Activated CD4-positive, alpha-beta T cell treated with anti-CD3 and anti-CD28 coated beads, Interleukin-2, Interleukin-4, amounts not matched to agents 100 ng/mL and 50 ng/mL, durations not matched to agents 16 hours and 8 hours (primary cell): ENCODE results near the gene BBS7.

Source experiments
- DNase-seq: peaks from one replicate; pipeline ENCODE4 v3.0.0-alpha.2; 2020; ENCODE audit warnings: low spot score

The BBS7 gene, protein sequence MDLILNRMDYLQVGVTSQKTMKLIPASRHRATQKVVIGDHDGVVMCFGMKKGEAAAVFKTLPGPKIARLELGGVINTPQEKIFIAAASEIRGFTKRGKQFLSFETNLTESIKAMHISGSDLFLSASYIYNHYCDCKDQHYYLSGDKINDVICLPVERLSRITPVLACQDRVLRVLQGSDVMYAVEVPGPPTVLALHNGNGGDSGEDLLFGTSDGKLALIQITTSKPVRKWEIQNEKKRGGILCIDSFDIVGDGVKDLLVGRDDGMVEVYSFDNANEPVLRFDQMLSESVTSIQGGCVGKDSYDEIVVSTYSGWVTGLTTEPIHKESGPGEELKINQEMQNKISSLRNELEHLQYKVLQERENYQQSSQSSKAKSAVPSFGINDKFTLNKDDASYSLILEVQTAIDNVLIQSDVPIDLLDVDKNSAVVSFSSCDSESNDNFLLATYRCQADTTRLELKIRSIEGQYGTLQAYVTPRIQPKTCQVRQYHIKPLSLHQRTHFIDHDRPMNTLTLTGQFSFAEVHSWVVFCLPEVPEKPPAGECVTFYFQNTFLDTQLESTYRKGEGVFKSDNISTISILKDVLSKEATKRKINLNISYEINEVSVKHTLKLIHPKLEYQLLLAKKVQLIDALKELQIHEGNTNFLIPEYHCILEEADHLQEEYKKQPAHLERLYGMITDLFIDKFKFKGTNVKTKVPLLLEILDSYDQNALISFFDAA

DNA sequence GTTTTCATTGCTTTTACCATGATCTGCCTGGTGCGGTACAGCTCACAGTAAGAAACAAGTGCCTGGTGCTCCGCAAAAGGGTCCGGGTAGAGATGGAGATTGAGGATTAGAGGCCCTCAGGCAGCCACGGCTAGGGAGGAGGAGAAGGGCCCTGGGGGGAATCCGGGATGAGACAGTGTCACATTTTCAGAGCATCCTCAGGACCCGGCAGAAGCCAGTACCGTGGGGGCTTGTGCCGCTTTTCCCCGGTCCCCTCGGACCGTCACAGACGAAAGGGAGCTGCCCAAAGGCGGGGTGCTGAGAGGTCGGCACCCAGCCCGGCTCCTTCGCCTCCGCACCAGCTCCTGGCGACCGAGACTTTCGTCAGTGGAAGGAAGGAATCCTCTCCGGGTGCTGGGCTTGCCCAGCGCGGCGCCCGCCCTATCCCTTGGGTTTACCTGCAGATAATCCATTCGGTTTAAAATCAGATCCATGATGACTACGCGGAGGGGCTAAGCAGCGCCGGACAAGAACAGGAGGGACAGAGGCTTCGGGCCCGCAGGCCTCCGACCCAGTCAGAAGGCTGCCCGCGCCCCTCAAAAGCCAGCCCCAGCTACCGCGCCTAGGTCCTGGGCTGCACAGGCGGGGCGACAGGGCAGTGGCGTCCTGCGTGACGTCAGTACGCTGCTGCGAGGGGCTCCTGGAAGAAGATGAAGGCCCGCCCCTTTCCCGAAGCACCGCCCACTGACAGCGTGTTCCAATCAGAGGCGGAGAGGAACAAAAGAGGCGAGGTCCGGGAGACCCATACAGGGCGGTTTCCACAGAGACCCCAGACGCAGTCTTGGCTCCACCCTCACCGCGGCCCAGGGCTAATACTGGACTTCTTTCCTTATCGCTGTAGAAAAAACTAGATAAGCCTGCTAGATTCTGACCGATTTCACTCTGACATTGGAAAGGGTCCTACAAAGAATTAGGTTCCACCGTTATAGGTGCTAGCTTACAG, at the start of gene BBS7:
Gene BBS7, minus strand, starts transcription at position 634 of the 982 bp plus-strand sequence. Its CDS starts 161 bp downstream, at position 473.
- DNase-seq, result peak; percentile 97

DNA sequence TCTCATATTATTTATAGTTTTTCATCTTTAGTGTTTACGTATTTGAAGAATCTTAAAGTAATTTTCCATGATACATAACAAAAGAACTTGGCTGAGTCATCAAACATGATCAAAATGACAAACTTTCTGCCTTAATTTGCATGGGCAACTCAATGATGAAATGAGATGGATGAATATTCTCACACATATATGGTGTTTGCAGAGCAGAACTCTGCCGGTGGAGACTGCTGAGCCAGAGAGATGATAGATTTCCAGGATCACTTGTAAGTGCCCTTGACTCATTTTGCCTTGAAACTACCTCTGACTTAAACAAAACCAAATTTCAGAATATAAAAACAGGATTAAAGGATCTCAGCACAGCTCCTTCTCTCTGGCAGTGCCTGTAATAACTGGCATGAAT, 43.4 kb upstream of the BBS7 start:
- DNase-seq, result no peak

DNA sequence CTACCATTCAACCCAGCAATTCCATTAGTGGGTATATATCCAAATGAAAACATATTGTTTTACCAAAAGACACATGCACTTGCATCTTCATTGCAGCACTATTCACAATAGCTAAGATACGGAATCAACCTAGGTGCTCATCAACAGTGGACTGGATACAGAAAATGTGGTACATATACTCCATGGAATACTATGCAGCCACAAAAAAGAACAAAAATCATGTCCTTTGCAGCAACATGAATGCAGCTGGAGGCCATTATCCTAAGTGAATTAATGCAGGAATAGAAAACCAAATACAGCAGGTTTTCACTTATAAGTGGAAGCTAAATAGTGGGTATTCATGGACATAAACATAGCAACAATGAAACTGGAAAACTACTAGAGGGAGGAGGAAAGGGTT, 38.1 kb upstream of the BBS7 start:
- no peak for DNase-seq

DNA sequence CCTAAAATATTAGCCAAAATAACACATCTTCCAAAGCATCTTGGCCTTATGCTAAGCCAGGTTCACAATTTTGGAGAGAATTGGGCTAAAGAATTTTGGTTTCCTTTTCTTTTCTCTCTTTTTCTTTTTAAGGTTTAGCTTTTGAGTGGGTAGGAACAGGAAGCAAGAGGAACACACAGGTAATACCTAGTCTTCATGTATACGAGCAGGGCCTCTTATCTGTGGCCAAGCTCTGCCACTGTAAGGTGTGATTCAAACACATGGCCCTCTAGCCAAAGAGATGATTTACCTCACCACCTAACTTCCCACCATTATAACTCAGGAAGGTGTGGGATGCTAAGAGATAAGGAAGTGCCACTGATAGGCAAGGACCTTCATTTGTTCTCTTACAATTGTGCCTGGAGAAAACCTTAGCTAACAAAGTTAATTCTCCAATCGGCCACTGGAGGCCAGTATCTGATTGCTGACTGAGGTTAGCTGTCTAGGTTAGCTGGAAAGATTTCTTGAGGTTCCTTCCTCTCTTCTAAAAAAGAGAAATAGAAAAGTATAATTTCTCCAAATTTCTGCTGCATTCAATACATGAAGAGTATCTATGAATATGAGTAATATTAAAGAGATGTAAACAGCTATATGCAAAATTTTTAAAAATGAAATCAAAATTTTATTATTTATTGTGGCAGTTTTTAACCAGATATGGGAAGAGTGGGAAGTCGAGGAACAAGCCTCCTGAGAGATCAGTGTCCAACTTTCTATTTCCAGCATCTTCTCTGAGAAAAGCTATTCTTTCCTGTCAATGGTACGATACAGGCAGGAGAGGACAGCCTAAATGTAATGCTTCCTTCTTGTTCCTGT, 30.1 kb upstream of the BBS7 start:
- peak; percentile 63 for DNase-seq

DNA sequence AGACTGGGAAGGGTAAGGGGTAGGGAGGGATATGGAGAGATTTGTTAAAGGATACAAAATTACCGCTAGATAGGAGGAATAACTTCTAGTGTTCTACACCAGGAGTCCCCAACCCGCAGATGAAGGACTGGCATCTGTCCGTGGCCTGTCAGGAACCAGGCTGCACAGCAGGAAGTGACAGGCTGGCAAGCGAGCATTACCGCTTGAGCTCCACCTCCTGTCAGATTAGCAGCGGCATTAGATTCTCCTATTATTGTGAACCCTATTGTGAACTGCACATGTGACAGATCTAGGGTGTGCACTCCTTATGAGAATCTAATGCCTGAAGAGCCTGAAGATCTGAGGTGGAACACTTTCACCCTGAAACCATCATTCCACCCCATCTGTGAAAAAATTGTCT, 27.9 kb upstream of the BBS7 start:
- peak; percentile 17 for DNase-seq

DNA sequence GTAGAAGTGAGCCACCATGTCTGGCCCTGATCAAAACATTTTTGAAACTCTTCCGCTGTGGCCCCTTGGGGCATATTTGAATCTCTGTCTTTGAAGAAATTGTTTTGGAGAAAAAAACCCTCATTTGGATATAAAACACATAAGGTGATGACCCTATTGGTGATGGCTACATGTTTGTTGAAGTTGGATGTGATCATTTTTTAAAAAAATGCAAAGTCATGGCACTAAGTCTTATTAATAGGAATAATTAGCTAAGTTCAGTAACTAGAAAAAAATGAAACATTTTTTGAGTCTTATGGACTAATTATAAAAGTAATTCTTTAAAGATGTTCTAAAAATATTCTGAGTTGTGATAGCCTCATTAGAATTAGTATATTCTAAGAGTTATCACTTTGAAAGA, 17.9 kb upstream of the BBS7 start:
- no peak for DNase-seq

DNA sequence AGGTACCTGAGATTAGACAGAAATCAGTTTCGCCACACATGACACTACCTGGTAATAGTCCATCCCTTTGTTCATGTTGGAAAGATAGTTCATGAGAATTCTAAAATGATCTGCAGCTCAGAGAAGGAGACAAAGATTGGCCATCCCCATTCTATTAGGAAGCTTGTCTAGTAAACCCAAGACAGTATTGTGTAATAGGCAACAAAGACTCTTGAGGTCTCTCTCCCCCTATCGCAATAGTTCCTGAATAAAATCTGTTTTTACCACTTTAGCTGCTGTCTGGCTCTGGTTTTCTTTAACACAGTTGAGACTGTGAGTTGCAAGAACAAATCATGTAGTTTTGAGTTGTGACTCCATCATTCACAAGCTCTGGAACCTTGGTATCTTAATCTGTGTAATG, 14.8 kb upstream of the BBS7 start:
- DNase-seq, result no peak

DNA sequence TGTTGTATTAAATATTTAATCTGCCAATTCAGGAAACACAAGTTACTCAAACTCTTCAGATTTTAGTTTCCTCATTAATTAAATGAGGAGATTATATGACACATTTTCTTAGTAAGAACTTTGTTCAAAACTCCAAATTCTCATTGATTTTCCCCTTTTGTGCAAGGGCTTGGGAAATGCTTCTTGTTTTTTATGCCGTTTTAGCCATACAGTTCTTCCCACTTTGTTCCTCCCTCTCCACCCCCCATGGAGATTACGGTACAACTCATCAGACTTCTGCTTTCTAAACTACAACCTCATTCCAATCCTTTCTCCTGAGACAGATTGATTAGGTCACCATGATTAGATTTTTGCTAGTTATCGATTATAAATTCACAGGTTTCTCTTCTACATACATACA, 10.9 kb upstream of the BBS7 start:
- no peak for DNase-seq

DNA sequence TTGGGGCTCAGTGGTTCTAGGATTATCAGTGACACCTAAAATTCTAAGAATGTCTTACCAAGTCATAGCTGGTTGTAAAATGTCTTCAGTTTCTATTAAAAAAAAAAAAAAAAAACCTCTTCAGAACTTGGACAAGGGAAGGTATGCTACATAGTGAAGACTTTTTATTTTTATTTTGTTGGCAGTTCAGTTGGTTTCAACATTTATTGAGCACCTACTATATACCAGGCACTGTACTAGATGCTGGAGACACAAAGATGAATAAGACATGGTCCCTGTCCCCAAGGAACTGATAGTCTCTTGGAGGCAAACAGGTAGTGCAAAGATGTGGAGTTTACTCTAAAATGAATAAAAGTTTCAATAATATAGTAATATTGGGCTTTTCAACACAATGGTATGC, 8.9 kb upstream of the BBS7 start:
- DNase-seq, result no peak

DNA sequence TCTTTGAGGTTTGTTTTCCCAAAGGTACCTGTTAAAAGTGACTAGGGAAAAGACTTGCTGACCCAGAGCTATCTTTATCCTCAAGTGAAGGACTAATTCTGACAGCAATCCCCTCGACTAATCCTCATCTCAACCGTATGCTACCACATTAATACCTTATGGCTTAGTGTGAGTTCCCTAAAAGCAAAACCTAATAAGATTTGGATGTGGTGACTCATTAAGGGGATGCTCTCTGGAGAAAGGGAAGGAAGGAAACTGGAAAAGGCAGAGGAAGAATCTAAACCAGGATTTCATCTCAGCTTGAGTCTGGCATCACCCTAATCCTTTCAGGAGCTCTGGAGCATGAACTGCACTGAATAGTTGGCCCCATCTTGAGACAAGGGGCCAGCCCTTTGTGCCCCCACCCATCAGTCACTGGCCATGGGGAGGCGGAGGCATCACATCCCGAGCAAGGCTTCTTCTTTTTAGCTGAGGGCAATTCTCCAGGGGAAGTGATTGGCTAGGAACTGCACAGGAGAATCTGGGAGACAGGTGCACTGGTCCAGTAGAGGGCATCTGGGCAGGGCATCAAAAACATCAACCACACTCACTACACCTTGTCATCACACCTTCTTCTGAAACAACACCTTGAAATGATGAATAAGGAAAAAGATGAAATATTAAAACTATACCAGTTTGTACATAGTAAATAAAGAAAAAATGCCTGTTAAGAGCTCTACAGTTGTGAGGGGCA, 6.9 kb upstream of the BBS7 start:
- no peak for DNase-seq

DNA sequence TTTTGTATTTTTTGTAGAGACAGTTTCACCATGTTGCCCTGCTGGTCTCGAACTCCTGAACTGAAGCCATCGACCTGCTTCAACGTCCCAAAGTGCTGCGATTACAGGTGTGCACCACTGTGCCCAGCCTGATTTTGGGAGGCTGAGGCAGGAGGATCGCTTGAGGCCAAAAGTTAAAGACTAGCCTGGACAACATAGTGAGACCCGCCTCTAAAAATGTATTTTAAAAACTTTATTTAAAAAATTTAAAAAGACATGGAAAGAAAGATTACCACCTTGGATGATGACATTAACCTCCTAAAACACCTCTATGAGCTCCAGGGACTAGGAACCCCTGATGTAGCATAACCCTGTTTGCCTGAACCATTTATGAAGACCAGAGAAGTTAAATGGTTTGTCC, 5.8 kb upstream of the BBS7 start:
- DNase-seq, result no peak

DNA sequence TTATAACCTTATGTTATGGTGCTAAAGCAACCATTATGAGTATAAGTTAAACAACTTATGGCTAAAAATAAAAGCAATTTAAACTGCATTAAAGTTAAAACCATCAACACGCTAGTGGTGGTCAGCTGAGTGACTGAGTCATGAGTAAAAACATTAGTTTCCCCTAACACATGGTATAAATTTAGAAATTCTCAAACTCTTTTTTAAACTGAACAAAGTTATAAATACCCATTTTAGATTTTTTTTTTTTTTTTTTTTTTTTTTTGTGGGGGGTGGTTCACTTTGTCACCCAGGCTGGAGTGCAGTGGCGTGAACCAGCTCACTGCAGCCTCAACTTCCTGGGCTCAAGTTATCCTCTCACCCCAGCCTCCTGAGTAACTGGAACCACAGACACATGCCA, 5.4 kb upstream of the BBS7 start:
- no peak for DNase-seq

DNA sequence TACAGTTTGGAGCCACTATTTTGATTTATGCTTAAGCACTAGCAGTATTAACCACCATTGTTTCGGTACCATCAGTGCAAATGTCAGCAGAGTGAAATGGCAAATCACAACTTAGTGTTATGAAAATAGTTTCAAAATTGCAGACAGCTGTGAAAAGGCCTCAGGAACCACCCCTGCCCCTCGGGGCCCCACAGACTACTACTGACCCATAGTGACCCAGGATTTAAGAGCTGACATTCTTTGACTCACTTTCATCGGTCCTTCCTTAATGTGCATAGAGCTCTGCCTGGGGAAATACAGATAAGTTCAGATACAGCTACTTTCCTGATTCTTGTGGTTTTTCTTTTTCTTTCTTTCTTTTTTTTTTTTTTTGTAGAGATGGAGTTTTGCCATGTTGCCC, 3.3 kb upstream of the BBS7 start:
- no peak for DNase-seq

DNA sequence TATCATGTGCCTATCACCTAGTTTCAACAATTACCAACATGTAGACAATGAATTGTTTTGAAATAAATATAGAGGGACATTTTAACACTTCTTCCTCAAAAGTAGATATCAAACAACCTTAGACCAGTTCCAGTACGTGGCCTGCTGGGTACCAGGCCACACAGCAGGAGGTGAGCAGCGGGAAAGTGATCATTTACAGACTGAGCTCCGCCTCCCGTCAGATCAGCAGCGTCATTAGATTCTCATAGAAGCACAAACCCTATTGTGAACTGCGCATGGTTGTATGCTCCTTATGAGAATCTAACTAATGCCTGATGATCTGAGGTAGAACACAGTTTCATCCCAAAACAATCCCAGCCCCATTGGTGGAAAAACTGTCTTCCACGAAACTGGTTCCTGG, 6.5 kb downstream of the BBS7 start:
- DNase-seq, result no peak

DNA sequence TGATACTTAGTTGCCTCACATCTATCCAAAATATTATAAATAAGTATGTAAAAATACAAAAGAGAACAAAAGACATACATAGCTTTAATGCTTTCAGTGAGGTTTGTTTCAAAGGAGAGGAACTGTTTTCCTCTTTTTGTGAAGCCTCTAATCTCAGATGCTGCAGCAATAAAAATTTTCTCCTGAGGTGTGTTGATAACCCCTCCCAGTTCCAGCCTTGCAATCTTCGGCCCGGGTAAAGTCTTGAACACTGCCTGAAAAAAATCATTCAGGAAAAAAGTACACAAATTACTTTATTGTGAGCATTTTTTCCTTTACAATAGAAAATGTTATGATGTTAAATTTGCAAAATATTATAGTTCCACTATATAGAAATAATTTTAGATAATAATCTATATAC, 8.8 kb downstream of the BBS7 start:
- no peak for DNase-seq

DNA sequence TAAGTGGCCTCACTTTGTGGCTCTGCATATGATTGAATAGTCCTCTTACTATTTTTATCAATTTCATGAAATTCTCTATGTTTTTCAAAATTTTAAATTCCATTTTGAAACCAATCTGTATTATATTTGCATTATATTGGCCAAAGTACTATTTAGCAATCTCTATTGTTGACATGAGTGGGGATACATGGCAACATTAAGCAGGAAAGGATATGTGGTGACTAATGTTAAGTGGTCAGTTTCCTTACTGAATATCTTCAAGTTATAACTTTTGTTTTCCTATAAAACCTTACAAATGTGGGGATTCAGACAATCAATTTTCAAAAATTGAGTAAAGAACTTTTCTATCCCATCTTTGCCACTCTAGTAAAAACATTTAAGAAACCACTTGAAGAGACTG, 10.2 kb downstream of the BBS7 start:
- DNase-seq, result no peak

DNA sequence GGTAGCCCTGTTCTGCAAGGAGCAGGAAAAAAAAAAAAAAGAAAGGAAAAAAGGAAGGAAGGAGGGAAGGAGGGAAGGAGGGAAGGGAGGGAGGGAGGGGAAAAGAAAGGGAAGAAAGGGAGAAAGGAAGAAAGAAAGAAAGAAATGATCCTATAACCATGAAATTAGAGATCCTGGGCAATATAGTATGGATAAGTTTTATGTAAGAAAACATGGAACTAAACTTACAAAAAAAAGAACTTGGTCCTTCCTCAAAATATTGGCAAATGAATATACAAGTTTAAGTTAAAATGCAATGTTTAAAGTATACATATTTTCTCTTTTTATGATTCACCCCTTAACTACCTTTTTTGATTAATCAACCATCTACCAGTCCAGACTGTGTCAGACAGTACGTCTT, 18.9 kb downstream of the BBS7 start:
- no peak for DNase-seq

DNA sequence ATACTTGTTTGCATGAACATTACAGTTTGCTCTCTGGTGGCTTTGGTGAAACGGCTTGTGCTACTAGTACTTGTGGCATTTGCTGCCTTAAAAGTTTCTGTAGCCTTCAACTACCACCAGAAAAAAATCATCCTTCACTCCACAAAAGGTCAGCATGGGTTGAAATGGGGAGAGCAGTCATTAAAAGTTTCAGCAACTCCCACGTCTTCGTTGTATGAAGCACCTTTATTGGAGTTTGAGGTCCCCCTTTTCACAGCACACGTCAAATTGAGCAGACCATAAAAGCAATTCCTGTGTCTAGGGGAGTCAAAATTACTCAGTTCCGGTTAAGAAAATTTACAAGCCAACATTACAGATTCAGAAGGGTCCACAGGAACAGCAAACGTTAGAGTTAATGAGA, 23.6 kb downstream of the BBS7 start:
- DNase-seq, result no peak

DNA sequence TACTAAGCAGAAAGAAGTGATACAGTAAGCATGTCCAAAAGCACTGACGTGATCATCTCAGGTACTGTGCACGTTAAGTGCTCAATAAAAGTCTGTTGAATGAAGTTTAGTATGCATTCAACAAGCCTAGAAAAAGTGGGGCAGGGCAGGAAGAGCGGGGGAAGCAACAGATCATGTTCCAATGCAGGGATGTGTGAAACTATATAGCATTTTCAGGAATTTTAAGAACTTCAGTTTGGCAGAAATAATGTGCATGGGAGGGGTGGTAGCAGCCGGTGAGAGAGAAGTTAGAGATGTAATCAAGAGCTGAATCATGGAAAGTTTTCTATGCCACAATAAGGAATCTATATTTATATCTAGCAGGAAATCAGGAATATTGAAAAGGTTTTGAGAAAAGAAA, 27.4 kb downstream of the BBS7 start:
- no peak for DNase-seq

DNA sequence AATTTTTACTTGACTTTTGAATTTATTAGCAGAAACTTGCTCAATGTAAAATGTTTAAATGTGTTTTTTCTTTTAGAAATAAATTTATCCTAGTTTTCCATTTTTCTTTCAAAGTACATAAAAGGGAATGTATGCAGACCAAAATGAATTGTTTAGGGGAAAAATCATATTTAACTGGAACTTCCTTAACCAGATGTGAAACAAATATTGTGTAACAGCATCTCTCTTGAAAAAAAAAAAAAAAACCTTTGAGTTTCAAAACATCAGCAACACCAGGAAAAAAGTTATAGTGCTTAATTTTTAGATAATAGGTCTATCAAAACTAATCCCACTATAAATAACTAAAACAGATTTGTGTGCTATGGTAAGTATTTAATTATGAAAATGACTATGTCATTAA, 32.1 kb downstream of the BBS7 start:
- DNase-seq, result no peak

DNA sequence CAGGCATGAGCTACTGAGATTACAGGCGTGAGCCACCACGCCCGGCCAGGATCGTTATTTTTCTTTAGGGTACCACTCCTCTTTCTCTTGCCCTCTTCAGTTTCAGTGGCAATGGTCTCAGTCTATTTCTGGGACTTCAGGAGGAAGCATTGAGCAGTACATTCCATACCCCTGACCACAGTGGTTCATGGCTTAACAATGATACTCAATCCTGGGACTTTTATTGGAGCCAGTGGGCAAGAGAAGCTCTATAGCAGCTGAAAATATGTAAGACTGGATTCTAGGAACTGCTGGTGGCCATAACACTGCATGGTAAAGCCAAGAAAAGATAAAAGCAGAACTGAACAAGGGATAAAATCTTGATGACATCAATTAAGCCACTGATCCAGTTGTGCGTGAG, 40.8 kb downstream of the BBS7 start:
- DNase-seq, result no peak
